ENCODE results near the gene ADGRV1. TPM values are rescaled to one million over a fixed set of nuclear protein-coding genes. Genes with fewer than 3 reads are reported as not detected.

Gene ADGRV1
- polyA plus RNA-seq, 1 of the 3 experiments (the other 2 are of a cell fraction): 0.23 TPM

DNA sequence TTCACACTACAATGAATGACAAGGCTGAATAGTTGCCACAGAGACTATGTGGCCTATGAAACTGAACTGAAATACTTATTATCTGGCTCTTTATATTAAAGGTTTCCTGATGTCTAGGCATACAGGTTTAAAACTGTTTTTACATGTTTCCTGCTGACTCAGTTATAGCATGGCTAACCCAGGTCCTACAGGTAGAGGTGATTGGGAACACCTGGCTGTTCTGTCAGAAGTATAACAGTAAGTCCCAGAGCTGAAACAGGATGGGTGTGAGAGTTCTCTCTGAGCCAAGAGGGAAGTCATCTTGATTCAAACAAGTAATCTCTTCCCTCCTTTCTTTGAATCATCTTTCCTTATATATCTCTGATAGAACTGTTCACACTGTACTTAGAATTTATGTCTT is 4.9 kb upstream of the ADGRV1 start:
- H3F3A ChIP-seq (replicated peaks; ENCODE audit: insufficient read depth): no peaks in the 10 kb centered on the region
- H3K79me2 ChIP-seq (ENCODE audit: insufficient read depth): no peaks in the 10 kb centered on the region
- H3K9me3 ChIP-seq: no peaks in the 10 kb centered on the region
- no peaks in the 10 kb centered on the region for H4K20me1 ChIP-seq (ENCODE audit: insufficient read depth)
- CTCF ChIA-PET: interaction anchor here (1.1 kb wide), 1 partner anchor 230 kb away, joined by 3 read pairs; no protein-coding TSS in a partner anchor
- H3K27ac ChIP-seq (ENCODE audit: low read depth in 2 of 2, low read length in 1 of 2): no peak overlapping the region
- H3K36me3 ChIP-seq (replicated peaks in 1 of 2; ENCODE audit: control insufficient read depth in 1 of 2, insufficient read depth in 2 of 2, low read length in 1 of 2): no peaks in the 10 kb centered on the region
- POLR2A ChIA-PET: no interaction called here
- TF ChIP-seq SMC3 (IDR thresholded peaks at IDR 0.05; ENCODE audit: low read depth, low read length) (no peak), YY1 (IDR thresholded peaks at IDR 0.05; ENCODE audit: low read depth) (no peak), SIN3A (IDR thresholded peaks at IDR 0.05; ENCODE audit: borderline replicate concordance, low read depth, low read length) (no peak)
- TF ChIP-seq, protein P1, sequence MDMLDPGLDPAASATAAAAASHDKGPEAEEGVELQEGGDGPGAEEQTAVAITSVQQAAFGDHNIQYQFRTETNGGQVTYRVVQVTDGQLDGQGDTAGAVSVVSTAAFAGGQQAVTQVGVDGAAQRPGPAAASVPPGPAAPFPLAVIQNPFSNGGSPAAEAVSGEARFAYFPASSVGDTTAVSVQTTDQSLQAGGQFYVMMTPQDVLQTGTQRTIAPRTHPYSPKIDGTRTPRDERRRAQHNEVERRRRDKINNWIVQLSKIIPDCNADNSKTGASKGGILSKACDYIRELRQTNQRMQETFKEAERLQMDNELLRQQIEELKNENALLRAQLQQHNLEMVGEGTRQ (IDR thresholded peaks at IDR 0.05; ENCODE audit: borderline replicate concordance, low read depth, low read length): no peak
- H2AFZ ChIP-seq (ENCODE audit: low read depth): no peak overlapping the region
- H3K4me3 ChIP-seq (ENCODE audit: low read depth in 2 of 2, low read length in 1 of 2): no peak overlapping the region
- H3K9me2 ChIP-seq: no peaks in the 10 kb centered on the region
- peaks cover 32% of the 10 kb centered on the region for H3K27me3 ChIP-seq (ENCODE audit: insufficient read depth)
- no peak overlapping the region for H3K9ac ChIP-seq
- H3K4me2 ChIP-seq: no peak overlapping the region
- H3K4me1 ChIP-seq (ENCODE audit: control insufficient read depth in 1 of 2, insufficient read depth in 2 of 2, low read depth in 1 of 2, low read length in 1 of 2): no peaks in the 10 kb centered on the region; a peak in 1 of 4 replicates
- DNase-seq: no peak

DNA sequence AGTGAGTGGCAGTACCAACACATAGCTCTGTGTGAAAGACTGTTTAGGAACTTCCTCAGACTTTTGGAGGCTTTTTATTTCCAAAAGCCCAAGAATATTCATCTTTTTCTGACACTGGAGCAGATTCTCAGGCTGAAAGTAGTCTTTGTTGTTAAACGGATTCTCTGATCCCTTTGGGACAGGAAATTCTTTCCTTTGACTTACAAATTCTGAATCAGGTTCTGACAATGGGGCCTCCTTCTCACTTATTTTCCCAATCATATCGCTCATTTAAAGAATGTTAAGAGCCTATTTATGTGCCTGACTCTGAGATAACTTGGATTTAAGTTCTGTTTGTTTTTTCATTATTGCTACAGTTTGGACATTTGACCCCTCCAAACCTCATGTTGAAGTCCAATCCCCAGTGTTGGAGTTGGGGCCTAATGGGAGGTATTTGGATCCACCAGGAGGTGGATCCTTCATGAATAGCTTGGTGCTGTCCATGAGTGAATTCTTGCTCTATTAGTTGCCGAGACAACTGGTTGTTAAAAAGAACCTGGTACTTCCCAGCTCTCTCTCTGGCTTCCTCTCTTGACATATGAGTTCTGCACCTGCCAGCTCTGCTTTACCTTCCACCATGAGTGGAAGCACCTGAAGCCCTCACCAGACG is 4.1 kb upstream of the ADGRV1 start:
- Histone ChIP-seq H3K9ac (no peak overlapping the region), H3K36me3 (replicated peaks in 1 of 2; ENCODE audit: control insufficient read depth in 1 of 2, insufficient read depth in 2 of 2, low read length in 1 of 2) (no peaks in the 10 kb centered on the region), H4K20me1 (ENCODE audit: insufficient read depth) (no peaks in the 10 kb centered on the region), H3K9me3 (no peaks in the 10 kb centered on the region), H3K4me2 (no peak overlapping the region), H3K27me3 (ENCODE audit: insufficient read depth) (peaks cover 37% of the 10 kb centered on the region), H3K4me1 (ENCODE audit: control insufficient read depth in 1 of 2, insufficient read depth in 2 of 2, low read depth in 1 of 2, low read length in 1 of 2) (no peaks in the 10 kb centered on the region; a peak in 2 of 4 replicates), H3F3A (replicated peaks; ENCODE audit: insufficient read depth) (no peaks in the 10 kb centered on the region), H2AFZ (ENCODE audit: low read depth) (no peak overlapping the region), H3K27ac (ENCODE audit: low read depth in 2 of 2, low read length in 1 of 2) (no peak overlapping the region), H3K4me3 (ENCODE audit: low read depth in 2 of 2, low read length in 1 of 2) (no peak overlapping the region), H3K79me2 (ENCODE audit: insufficient read depth) (no peaks in the 10 kb centered on the region), H3K9me2 (no peaks in the 10 kb centered on the region)
- ChIA-PET CTCF (interaction anchor here (1.1 kb wide), 2 partner anchors 24 to 229 kb away, joined by 3 to 4 read pairs; no protein-coding TSS in a partner anchor), POLR2A (no interaction called here)
- 36% methylated on average over 4 of the region's 4 CpGs for WGBS (ENCODE audit: low lambda C conversion rate)
- TF ChIP-seq SMC3 (IDR thresholded peaks at IDR 0.05; ENCODE audit: low read depth, low read length) (no peak), RFX5 (IDR thresholded peaks at IDR 0.05; ENCODE audit: low read length) (no peak)
- no peak for DNase-seq

DNA sequence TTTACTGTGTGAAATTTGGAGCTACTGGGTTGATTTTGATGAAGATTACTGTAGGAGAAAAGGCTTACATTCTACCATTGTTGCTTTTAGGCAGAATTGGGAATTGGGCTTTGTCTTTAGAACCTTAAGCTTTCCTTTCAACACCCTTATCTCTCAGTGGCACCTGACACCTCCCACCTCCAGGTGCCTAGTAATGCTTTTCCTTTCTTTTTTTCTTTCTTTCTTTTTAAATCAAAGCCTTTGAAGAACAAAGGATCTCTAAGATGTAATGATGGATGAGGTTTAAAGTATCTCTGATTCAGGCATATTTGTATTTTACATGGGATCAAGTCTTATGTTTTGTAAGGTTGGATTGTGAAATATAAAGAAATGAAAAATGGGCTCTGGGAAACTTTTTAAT is 2.9 kb upstream of the ADGRV1 start:
- H3K9me3 ChIP-seq: no peaks in the 10 kb centered on the region
- H3K79me2 ChIP-seq (ENCODE audit: insufficient read depth): no peaks in the 10 kb centered on the region
- H2AFZ ChIP-seq (ENCODE audit: low read depth): no peak overlapping the region
- no peaks in the 10 kb centered on the region for H3F3A ChIP-seq (replicated peaks; ENCODE audit: insufficient read depth)
- no peak overlapping the region for H3K4me2 ChIP-seq
- H3K9me2 ChIP-seq: no peaks in the 10 kb centered on the region
- H3K4me3 ChIP-seq (ENCODE audit: low read depth in 2 of 2, low read length in 1 of 2): no peak overlapping the region
- DNase-seq: no peak
- no peaks in the 10 kb centered on the region; a peak in 2 of 4 replicates for H3K4me1 ChIP-seq (ENCODE audit: control insufficient read depth in 1 of 2, insufficient read depth in 2 of 2, low read depth in 1 of 2, low read length in 1 of 2)
- ChIA-PET CTCF (interaction anchor here (0.7 to 1.2 kb wide), 3 partner anchors 8 to 195 kb away, joined by 3 to 5 read pairs (median 4); no protein-coding TSS in a partner anchor), POLR2A (no interaction called here)
- no peak overlapping the region for H3K27ac ChIP-seq (ENCODE audit: low read depth in 2 of 2, low read length in 1 of 2)
- peaks cover 37% of the 10 kb centered on the region for H3K27me3 ChIP-seq (ENCODE audit: insufficient read depth)
- H3K36me3 ChIP-seq (replicated peaks in 1 of 2; ENCODE audit: control insufficient read depth in 1 of 2, insufficient read depth in 2 of 2, low read length in 1 of 2): no peaks in the 10 kb centered on the region
- no peaks in the 10 kb centered on the region for H4K20me1 ChIP-seq (ENCODE audit: insufficient read depth)
- H3K9ac ChIP-seq: no peak overlapping the region
- TF ChIP-seq FOXM1 (IDR thresholded peaks at IDR 0.05; ENCODE audit: low read depth): no peak
- no peak for TF ChIP-seq RFX5 (IDR thresholded peaks at IDR 0.05; ENCODE audit: low read length)
- no peak for TF ChIP-seq YY1 (IDR thresholded peaks at IDR 0.05; ENCODE audit: low read depth)
- TF ChIP-seq, protein P2, sequence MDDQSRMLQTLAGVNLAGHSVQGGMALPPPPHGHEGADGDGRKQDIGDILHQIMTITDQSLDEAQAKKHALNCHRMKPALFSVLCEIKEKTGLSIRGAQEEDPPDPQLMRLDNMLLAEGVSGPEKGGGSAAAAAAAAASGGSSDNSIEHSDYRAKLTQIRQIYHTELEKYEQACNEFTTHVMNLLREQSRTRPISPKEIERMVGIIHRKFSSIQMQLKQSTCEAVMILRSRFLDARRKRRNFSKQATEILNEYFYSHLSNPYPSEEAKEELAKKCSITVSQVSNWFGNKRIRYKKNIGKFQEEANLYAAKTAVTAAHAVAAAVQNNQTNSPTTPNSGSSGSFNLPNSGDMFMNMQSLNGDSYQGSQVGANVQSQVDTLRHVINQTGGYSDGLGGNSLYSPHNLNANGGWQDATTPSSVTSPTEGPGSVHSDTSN (IDR thresholded peaks at IDR 0.05): no peak
- no peak for TF ChIP-seq EZH2phosphoT487 (IDR thresholded peaks at IDR 0.05; ENCODE audit: borderline replicate concordance, low read depth)
- no peak for TF ChIP-seq TEAD4 (IDR thresholded peaks at IDR 0.05; ENCODE audit: borderline replicate concordance, insufficient read depth)
- TF ChIP-seq, protein P3, sequence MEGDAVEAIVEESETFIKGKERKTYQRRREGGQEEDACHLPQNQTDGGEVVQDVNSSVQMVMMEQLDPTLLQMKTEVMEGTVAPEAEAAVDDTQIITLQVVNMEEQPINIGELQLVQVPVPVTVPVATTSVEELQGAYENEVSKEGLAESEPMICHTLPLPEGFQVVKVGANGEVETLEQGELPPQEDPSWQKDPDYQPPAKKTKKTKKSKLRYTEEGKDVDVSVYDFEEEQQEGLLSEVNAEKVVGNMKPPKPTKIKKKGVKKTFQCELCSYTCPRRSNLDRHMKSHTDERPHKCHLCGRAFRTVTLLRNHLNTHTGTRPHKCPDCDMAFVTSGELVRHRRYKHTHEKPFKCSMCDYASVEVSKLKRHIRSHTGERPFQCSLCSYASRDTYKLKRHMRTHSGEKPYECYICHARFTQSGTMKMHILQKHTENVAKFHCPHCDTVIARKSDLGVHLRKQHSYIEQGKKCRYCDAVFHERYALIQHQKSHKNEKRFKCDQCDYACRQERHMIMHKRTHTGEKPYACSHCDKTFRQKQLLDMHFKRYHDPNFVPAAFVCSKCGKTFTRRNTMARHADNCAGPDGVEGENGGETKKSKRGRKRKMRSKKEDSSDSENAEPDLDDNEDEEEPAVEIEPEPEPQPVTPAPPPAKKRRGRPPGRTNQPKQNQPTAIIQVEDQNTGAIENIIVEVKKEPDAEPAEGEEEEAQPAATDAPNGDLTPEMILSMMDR (IDR thresholded peaks at IDR 0.05): no peak
- TF ChIP-seq, protein P1 (IDR thresholded peaks at IDR 0.05; ENCODE audit: borderline replicate concordance, low read depth, low read length): no peak

All from SK-N-SH (cell line).